Measurements from ENCODE around the gene TBRG4.
A peak's percentile ranks its signal among the peaks of the same experiment; 100 is the strongest.

The TBRG4 gene

DNA sequence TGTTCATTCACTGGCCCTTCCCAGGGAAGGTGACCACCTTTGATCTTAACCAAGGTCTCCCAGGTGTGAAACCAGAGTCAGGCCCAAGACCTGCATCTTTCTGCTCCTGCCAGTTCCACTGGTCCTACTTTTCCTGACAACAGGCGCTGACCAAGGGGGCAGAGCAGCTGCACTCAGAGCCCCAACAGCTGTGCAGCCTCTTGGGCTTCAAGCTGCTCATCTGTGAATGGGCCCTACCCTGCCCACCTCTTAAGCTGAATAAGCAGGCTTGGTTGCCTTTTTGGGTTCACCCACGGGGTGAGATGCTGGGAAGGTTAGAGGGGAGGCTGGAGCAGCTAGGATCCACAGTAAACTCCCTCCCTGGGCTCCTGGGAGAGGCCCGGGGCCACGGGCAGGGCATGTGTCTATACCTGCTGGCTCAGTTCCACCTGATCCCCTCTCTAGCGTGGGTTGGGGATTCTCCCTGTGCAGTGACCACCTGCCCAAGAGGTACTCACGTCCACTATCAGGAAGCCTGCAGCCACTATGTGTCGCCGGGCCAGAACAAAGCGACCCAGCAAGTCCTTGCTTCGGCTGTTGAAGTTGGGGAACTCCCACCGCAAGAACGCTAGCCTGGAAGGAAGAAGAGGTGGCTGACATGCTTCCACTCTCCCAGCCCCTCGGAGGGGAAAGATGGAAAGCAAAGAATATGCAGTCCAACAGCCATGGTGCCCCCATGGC lies 10.6 kb downstream of the TBRG4 start:
- no peak overlapping the region for H3K27ac ChIP-seq
- H3K4me3 ChIP-seq: no peak overlapping the region
- no peak for DNase-seq (ENCODE audit: low spot score)
- TF ChIP-seq, protein P1, sequence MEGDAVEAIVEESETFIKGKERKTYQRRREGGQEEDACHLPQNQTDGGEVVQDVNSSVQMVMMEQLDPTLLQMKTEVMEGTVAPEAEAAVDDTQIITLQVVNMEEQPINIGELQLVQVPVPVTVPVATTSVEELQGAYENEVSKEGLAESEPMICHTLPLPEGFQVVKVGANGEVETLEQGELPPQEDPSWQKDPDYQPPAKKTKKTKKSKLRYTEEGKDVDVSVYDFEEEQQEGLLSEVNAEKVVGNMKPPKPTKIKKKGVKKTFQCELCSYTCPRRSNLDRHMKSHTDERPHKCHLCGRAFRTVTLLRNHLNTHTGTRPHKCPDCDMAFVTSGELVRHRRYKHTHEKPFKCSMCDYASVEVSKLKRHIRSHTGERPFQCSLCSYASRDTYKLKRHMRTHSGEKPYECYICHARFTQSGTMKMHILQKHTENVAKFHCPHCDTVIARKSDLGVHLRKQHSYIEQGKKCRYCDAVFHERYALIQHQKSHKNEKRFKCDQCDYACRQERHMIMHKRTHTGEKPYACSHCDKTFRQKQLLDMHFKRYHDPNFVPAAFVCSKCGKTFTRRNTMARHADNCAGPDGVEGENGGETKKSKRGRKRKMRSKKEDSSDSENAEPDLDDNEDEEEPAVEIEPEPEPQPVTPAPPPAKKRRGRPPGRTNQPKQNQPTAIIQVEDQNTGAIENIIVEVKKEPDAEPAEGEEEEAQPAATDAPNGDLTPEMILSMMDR (IDR thresholded peaks at IDR 0.05): no peak

DNA sequence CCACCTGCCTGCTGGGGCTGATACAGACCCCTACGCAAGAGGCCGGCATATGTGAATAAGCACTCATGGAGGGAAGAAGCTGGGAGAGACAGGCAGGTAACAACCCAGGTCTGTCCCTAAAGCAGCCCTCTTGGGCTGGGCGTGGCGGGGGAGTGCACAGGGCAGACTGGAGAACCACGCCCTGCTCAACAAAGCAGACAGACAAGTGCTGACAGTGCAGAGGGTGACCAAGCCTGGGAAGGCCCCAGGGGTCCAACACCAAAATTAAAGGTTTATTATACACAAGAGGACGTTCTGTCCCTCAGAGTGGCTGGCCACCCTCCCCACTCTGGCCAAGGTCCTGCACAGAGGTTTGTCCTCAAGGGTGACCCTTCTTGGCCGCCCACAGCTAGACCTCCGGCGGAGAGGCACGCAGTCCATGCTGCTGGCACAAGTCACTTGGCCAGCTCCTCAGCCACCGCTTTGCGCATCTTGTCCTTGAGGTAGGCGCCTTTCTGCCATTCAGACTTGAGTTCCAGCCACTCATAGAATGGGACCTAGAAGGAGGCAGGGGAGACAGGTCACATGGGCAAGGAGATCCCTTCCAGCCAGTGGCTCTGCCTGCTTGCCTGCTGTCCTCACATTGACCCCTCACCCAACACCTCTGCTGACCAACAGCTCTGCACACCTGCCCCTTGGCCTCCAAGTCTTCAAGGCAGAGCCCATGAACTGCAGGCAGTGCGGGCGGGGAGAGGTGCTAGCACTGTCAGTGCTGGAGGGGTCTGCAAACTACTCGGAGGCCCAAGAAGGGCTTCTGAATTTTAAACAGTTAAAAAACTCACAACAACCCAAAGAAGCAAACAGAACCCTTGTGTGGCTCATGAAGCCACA lies 11.4 kb downstream of the TBRG4 start:
- DNase-seq (ENCODE audit: low spot score): no peak
- Histone ChIP-seq H3K4me3 (no peak overlapping the region), H3K27ac (no peak overlapping the region)
- TF ChIP-seq, protein P1 (IDR thresholded peaks at IDR 0.05): no peak

- no peak for DNase-seq (ENCODE audit: low spot score)
- Histone ChIP-seq H3K4me3 (no peak overlapping the region), H3K27ac (no peak overlapping the region)
- TF ChIP-seq, protein P1 (IDR thresholded peaks at IDR 0.05): no peak
Observed at GRCh38 chr7:45098983-45099839, 12.3 kb downstream of the TBRG4 start.

GRCh38 chr7:45092931-45093235 lies 18.6 kb downstream of the TBRG4 start:
- TF ChIP-seq, protein P1 (IDR thresholded peaks at IDR 0.05): no peak
- no peak overlapping the region for H3K4me3 ChIP-seq
- DNase-seq (ENCODE audit: low spot score): no peak
- no peak overlapping the region for H3K27ac ChIP-seq

DNA sequence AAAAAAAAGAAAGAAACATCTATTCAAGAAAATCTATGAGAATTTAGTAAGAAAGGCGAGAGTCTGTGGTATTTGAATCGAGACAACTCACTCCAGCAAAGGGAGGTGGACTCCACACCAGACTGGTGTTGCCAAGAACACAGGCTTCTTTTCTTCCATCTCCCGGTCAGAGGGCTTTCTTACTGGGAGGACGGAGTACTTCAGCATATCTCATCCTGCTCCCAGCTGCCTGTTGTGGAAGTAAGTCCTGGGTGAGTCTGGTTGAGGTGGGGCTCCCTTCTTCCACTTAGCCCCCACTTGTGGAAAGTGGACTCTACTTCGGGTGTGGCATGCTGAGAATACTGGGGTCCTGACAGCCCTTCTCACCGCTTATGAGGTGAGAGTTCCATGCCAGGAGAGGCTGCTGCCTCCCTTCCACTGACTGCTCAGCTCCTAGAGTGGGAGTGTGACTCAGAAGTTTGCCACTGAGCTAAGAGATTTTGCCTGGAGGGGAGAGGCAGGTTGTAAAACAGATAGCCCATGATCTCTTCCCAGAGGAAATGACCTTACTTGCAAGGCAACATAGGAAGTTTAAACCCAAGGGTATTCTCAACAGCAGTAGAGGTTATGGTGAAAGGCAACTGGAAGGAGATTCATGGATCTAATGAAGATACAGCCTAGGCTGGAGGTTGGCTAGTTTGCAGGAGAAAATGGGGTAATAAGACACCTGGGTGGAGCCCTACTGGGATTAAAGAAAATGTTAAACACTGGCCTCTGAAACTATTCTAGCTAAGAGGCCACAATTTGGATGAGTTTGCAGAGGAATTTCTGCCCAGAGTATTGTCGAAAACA lies 19.2 kb downstream of the TBRG4 start:
- H3K27ac ChIP-seq: no peak overlapping the region
- no peak for DNase-seq (ENCODE audit: low spot score)
- no peak overlapping the region for H3K4me3 ChIP-seq
- TF ChIP-seq, protein P1 (IDR thresholded peaks at IDR 0.05): no peak

- TF ChIP-seq, protein P1 (IDR thresholded peaks at IDR 0.05): no peak
- H3K27ac ChIP-seq: peak overlapping the region; percentile 88 to 92
- peak overlapping the region; percentile 80 for H3K4me3 ChIP-seq
- no peak for DNase-seq (ENCODE audit: low spot score)
Observed at GRCh38 chr7:45089341-45089891, 22.1 kb downstream of the TBRG4 start.

Measured in coronary artery (tissue), 2 donors.